Esophagus (tissue), 2 donors: Measurements from ENCODE around the gene EMILIN2. TPM values are rescaled to one million over a fixed set of nuclear protein-coding genes. Genes with fewer than 3 reads are reported as not detected.
"Not testable (repeated sequence)": the region's sequence is repeated elsewhere in the genome, so short reads cannot be mapped to it uniquely, and the experiment has no call there.

Source experiments
- H3K27ac ChIP-seq, 2 donors: one replicate each; pipeline ENCODE4 v1.5.1; 2013; ENCODE audit warnings: low read depth in 2 of 2, mild to moderate bottlenecking in 2 of 2, inconsistent platforms in 1 of 2, low read length in 1 of 2, moderate library complexity in 1 of 2
- H3K27me3 ChIP-seq, 2 donors: one replicate each; pipeline ENCODE4 v1.6.1; 2013; ENCODE audit warnings: low read length in 2 of 2, control low read depth in 1 of 2, mild to moderate bottlenecking in 1 of 2; ENCODE audit not compliant: insufficient read depth in 2 of 2, control insufficient read depth in 1 of 2
- H3K36me3 ChIP-seq, 2 donors: one replicate each; pipeline ENCODE4 v1.6.1; 2013; ENCODE audit warnings: low read length in 1 of 2; ENCODE audit not compliant: control insufficient read depth in 2 of 2, insufficient read depth in 2 of 2
- H3K4me1 ChIP-seq, 2 donors: one replicate each; pipeline ENCODE4 v1.6.1; 2013; ENCODE audit warnings: low read length in 1 of 2; ENCODE audit not compliant: control insufficient read depth in 2 of 2, insufficient read depth in 2 of 2
- H3K4me3 ChIP-seq, 2 donors: one replicate each; pipeline ENCODE4 v1.5.1; 2013; ENCODE audit warnings: low read length in 2 of 2, mild to moderate bottlenecking in 2 of 2, low read depth in 1 of 2, moderate library complexity in 1 of 2
- H3K9me3 ChIP-seq, 2 donors: one replicate each; pipeline ENCODE4 v1.6.1; 2013; ENCODE audit warnings: mild to moderate bottlenecking in 2 of 2, low read depth in 1 of 2, low read length in 1 of 2, moderate library complexity in 1 of 2; ENCODE audit not compliant: control insufficient read depth in 2 of 2, insufficient read depth in 1 of 2
- WGBS, 2 donors: extraction: QIAGEN DNeasy Blood & Tissue Kit; methylation state at CpG; one replicate each; pipeline ENCODE4 v1.1.7; 2013; 5-methylcytosine and 5-hydroxymethylcytosine counted together
- polyA plus RNA-seq, 2 donors: library from polyadenylated mRNA; stranded (reverse); fragments of 200-250 nt; gene quantifications; one replicate each; pipeline ENCODE4 v1.2.3, GENCODE V29; 2013
- donor health status: healthy with polysubstance abuse.
- donor health status: Bipolar disorder and iron deficiency.

Gene EMILIN2
- polyA plus RNA-seq = 1 to 10 TPM; 1.3 to 2.0 TPM

GRCh38 chr18:2846636-2847316, at the start of gene EMILIN2:
Gene EMILIN2, plus strand, starts transcription at chr18:2847006. Its CDS starts 183 bp downstream, at chr18:2847189.
- Histone ChIP-seq H3K27me3 (peaks cover 10 to 17% of the 10 kb centered on the region in 2 donors), H3K4me1 (peaks cover 4 to 7% of the 10 kb centered on the region in 2 donors), H3K36me3 (no peaks in the 10 kb centered on the region), H3K4me3 (peak within 1 kb of the TSS; percentile 31 to 46), H3K27ac (peak within 1 kb of the TSS; percentile 38 to 53), H3K9me3 (no peaks in the 10 kb centered on the region)
- 0 to 1% methylated on average over 61 to 80 of the region's 80 CpGs for WGBS, 2 donors

- H3K9me3 ChIP-seq = no peaks in the 10 kb centered on the region
- H3K27ac ChIP-seq = no peak overlapping the region
- H3K27me3 ChIP-seq = no peaks in the 10 kb centered on the region
- H3K4me1 ChIP-seq = no peaks in the 10 kb centered on the region
- 94 to 96% methylated on average over 1 of the region's 1 CpG for WGBS, 2 donors
- H3K4me3 ChIP-seq = no peak overlapping the region
- peaks cover 0 to 4% of the 10 kb centered on the region in 2 donors for H3K36me3 ChIP-seq
Measured at GRCh38 chr18:2797951-2798350, 48.9 kb upstream of the EMILIN2 start.

GRCh38 chr18:2799369-2799768, 47.4 kb upstream of the EMILIN2 start:
- H3K27ac ChIP-seq = no peak overlapping the region
- H3K27me3 ChIP-seq = no peaks in the 10 kb centered on the region
- no peaks in the 10 kb centered on the region for H3K9me3 ChIP-seq
- H3K4me3 ChIP-seq = no peak overlapping the region
- WGBS, 2 donors = 90 to 92% methylated on average over 2 of the region's 2 CpGs
- peaks cover 0 to 4% of the 10 kb centered on the region in 2 donors for H3K36me3 ChIP-seq
- no peaks in the 10 kb centered on the region for H3K4me1 ChIP-seq

- Histone ChIP-seq H3K27me3 (no peaks in the 10 kb centered on the region), H3K36me3 (peaks cover 2 to 5% of the 10 kb centered on the region in 2 donors), H3K9me3 (peaks cover 0 to 6% of the 10 kb centered on the region in 2 donors), H3K27ac (no peak overlapping the region), H3K4me1 (no peaks in the 10 kb centered on the region), H3K4me3 (no peak overlapping the region)
- WGBS, 2 donors = 86% methylated on average over 8 of the region's 8 CpGs
Measured at GRCh38 chr18:2805970-2806943, 40.5 kb upstream of the EMILIN2 start.

- 69 to 93% methylated on average over 2 of the region's 2 CpGs for WGBS, 2 donors
- H3K36me3 ChIP-seq, H3K9me3 ChIP-seq, H3K4me3 ChIP-seq, H3K27me3 ChIP-seq, H3K27ac ChIP-seq, H3K4me1 ChIP-seq: not testable (repeated sequence)
Measured at GRCh38 chr18:2808640-2809039, 38.2 kb upstream of the EMILIN2 start.

GRCh38 chr18:2809666-2810183, 37.1 kb upstream of the EMILIN2 start:
- H3K9me3 ChIP-seq, H3K4me3 ChIP-seq, H3K36me3 ChIP-seq, H3K27me3 ChIP-seq, H3K27ac ChIP-seq, H3K4me1 ChIP-seq: not testable (repeated sequence)
- 80 to 93% methylated on average over 6 of the region's 6 CpGs for WGBS, 2 donors

GRCh38 chr18:2811416-2811815, 35.4 kb upstream of the EMILIN2 start:
- H3K27ac ChIP-seq = no peak overlapping the region
- peaks cover 0 to 6% of the 10 kb centered on the region in 2 donors for H3K9me3 ChIP-seq
- H3K4me1 ChIP-seq = no peaks in the 10 kb centered on the region
- no peak overlapping the region for H3K4me3 ChIP-seq
- no peaks in the 10 kb centered on the region for H3K36me3 ChIP-seq
- no peaks in the 10 kb centered on the region for H3K27me3 ChIP-seq
- 95 to 97% methylated on average over 1 of the region's 1 CpG for WGBS, 2 donors

- no peaks in the 10 kb centered on the region for H3K27me3 ChIP-seq
- H3K4me1 ChIP-seq = no peaks in the 10 kb centered on the region
- WGBS, 2 donors = 93% methylated on average over 2 of the region's 2 CpGs
Measured at GRCh38 chr18:2814928-2815327, 31.9 kb upstream of the EMILIN2 start.

GRCh38 chr18:2818281-2818680, 28.5 kb upstream of the EMILIN2 start:
- no peaks in the 10 kb centered on the region for H3K36me3 ChIP-seq
- no peak overlapping the region for H3K4me3 ChIP-seq
- H3K27ac ChIP-seq = no peak overlapping the region
- H3K4me1 ChIP-seq = no peaks in the 10 kb centered on the region
- no peaks in the 10 kb centered on the region for H3K9me3 ChIP-seq
- H3K27me3 ChIP-seq = no peaks in the 10 kb centered on the region

More at GRCh38 chr18:2814928-2815327, 31.9 kb upstream of the EMILIN2 start:
- H3K9me3 ChIP-seq = no peaks in the 10 kb centered on the region
- no peak overlapping the region for H3K4me3 ChIP-seq
- H3K27ac ChIP-seq = no peak overlapping the region
- H3K36me3 ChIP-seq = no peaks in the 10 kb centered on the region
